ENCODE results near the gene RALGPS2.

The RALGPS2 gene

GRCh38 chr1:178871551-178872320, 146.7 kb downstream of the RALGPS2 start:
- Histone ChIP-seq H3K4me3 (ENCODE audit: low read depth, low read length) (no peak overlapping the region), H3K36me3 (ENCODE audit: control insufficient read depth in 2 of 2, insufficient read depth in 1 of 2, low read length in 2 of 2) (no peaks in the 10 kb centered on the region), H3K27ac (ENCODE audit: extremely low read depth, low read depth, low read length) (no peak overlapping the region), H3K9me3 (ENCODE audit: control insufficient read depth, insufficient read depth, low read depth, low read length) (no peaks in the 10 kb centered on the region), H3K4me1 (ENCODE audit: control insufficient read depth, insufficient read depth, low read length) (peaks cover 16% of the 10 kb centered on the region)
- ChIA-PET POLR2A (no interaction called here), CTCF (interaction anchor here (0.6 to 1.4 kb wide), 3 partner anchors 9 to 696 kb away, joined by 3 to 6 read pairs (median 5); no protein-coding TSS in a partner anchor)
- 0 out of 2 replicates have a peak, but pooled peaks have one; percentile 17 for TF ChIP-seq ZNF664 (tag by site-specific recombination; IDR thresholded peaks at IDR 0.05)
- TF ChIP-seq ZNF18 (tag by site-specific recombination; IDR thresholded peaks at IDR 0.05) = no peak
- no peak for TF ChIP-seq ZFP41 (tag by site-specific recombination; IDR thresholded peaks at IDR 0.05; ENCODE audit: borderline replicate concordance)

GRCh38 chr1:178874966-178875365, 149.9 kb downstream of the RALGPS2 start:
- Histone ChIP-seq H3K4me3 (ENCODE audit: low read depth, low read length) (no peak overlapping the region), H3K27ac (ENCODE audit: extremely low read depth, low read depth, low read length) (no peak overlapping the region), H3K36me3 (ENCODE audit: control insufficient read depth in 2 of 2, insufficient read depth in 1 of 2, low read length in 2 of 2) (no peaks in the 10 kb centered on the region), H3K9me3 (ENCODE audit: control insufficient read depth, insufficient read depth, low read depth, low read length) (no peaks in the 10 kb centered on the region), H3K4me1 (ENCODE audit: control insufficient read depth, insufficient read depth, low read length) (peaks cover 16% of the 10 kb centered on the region)
- no peak for TF ChIP-seq ZBTB49 (tag by site-specific recombination; IDR thresholded peaks at IDR 0.05; ENCODE audit: low read depth)
- TF ChIP-seq ZNF433 (tag by site-specific recombination; IDR thresholded peaks at IDR 0.05; ENCODE audit: low read depth) = no peak
- no peak for TF ChIP-seq KLF1 (tag by site-specific recombination; IDR thresholded peaks at IDR 0.05)
- TF ChIP-seq BCL11A (tag by site-specific recombination; IDR thresholded peaks at IDR 0.05; ENCODE audit: low read depth) = no peak
- TF ChIP-seq ZNF202 (tag by site-specific recombination; IDR thresholded peaks at IDR 0.05; ENCODE audit: borderline replicate concordance) = no peak
- TF ChIP-seq SETDB1 (IDR thresholded peaks at IDR 0.05; ENCODE audit: insufficient read length, low read length) = no peak
- TF ChIP-seq MZF1 (tag by site-specific recombination; IDR thresholded peaks at IDR 0.05; ENCODE audit: borderline replicate concordance) = no peak
- ChIA-PET CTCF (no interaction called here), POLR2A (no interaction called here)

GRCh38 chr1:178875936-178876335, 150.9 kb downstream of the RALGPS2 start:
- no peaks in the 10 kb centered on the region for H3K36me3 ChIP-seq (ENCODE audit: control insufficient read depth in 2 of 2, insufficient read depth in 1 of 2, low read length in 2 of 2)
- H3K4me3 ChIP-seq (ENCODE audit: low read depth, low read length) = no peak overlapping the region
- no peak overlapping the region for H3K27ac ChIP-seq (ENCODE audit: extremely low read depth, low read depth, low read length)
- POLR2A ChIA-PET = no interaction called here
- H3K4me1 ChIP-seq (ENCODE audit: control insufficient read depth, insufficient read depth, low read length) = peaks cover 7% of the 10 kb centered on the region
- CTCF ChIA-PET = no interaction called here
- H3K9me3 ChIP-seq (ENCODE audit: control insufficient read depth, insufficient read depth, low read depth, low read length) = no peaks in the 10 kb centered on the region
- TF ChIP-seq ZNF623 (tag by site-specific recombination; IDR thresholded peaks at IDR 0.05) = no peak
- no peak for TF ChIP-seq GFI1B (tag by site-specific recombination; IDR thresholded peaks at IDR 0.05)
- no peak for TF ChIP-seq ZNF704 (tag by site-specific recombination; IDR thresholded peaks at IDR 0.05)
- no peak for TF ChIP-seq ELK4 (IDR thresholded peaks at IDR 0.05; ENCODE audit: borderline replicate concordance, low read depth, low read length)
- no peak for TF ChIP-seq KLF17 (tag by site-specific recombination; IDR thresholded peaks at IDR 0.05)
- TF ChIP-seq ZNF558 (tag by site-specific recombination; IDR thresholded peaks at IDR 0.05) = no peak
- no peak for TF ChIP-seq GLI2 (tag by site-specific recombination; IDR thresholded peaks at IDR 0.05; ENCODE audit: borderline replicate concordance, low read depth)
- no peak for TF ChIP-seq ZNF791 (tag by site-specific recombination; IDR thresholded peaks at IDR 0.05)
- no peak for TF ChIP-seq ZNF521 (tag by site-specific recombination; IDR thresholded peaks at IDR 0.05)
- no peak for TF ChIP-seq ZNF302 (tag by site-specific recombination; IDR thresholded peaks at IDR 0.05; ENCODE audit: low read depth)
- no peak for TF ChIP-seq TCF7L2 (IDR thresholded peaks at IDR 0.05; ENCODE audit: borderline replicate concordance, low read depth, low read length)

All from HEK293 (cell line).